Adrenal gland (tissue), 12 donors: ENCODE measurements around the gene PRPS1L1. TPM values are rescaled to one million over a fixed set of nuclear protein-coding genes. Genes with fewer than 3 reads are reported as not detected.

Experiments used
- DNase-seq, 7 donors: peaks; one replicate each; pipeline ENCODE4 v3.0.0-alpha.2; 2019 to 2020
- H3K27ac ChIP-seq, 5 donors: fragments of 200-600 bp; sonication (generic) in 4 of 5; 1 replicate in 3 of 5; 2 replicates in 2 of 5; pipeline versions ENCODE4 v1.5.1 to v1.8.0; 2016 to 2020; ENCODE audit warnings: mild to moderate bottlenecking in 1 of 5
- H3K27me3 ChIP-seq: fragments of 200-600 bp; 2 replicates; pipeline ENCODE4 v1.8.0; 2021
- H3K36me3 ChIP-seq, 2 donors: fragments of 200-600 bp; replicated peaks in 1 of 2; 1 replicate in 1 of 2; 2 replicates in 1 of 2; pipeline versions ENCODE4 v1.5.1 to v1.8.0; 2018 to 2022
- H3K4me1 ChIP-seq, 2 donors: fragments of 200-600 bp; replicated peaks in 1 of 2; 1 replicate in 1 of 2; 2 replicates in 1 of 2; pipeline versions ENCODE4 v1.5.1 to v1.8.0; 2018 to 2021
- H3K4me3 ChIP-seq, 4 donors: fragments of 200-600 bp; sonication (generic) in 3 of 4; one replicate each; pipeline ENCODE4 v1.5.1; 2016 to 2018
- H3K9me3 ChIP-seq, 3 donors: fragments of 200-600 bp; sonication (generic) in 1 of 3; replicated peaks in 1 of 3; 1 replicate in 2 of 3; 2 replicates in 1 of 3; pipeline versions ENCODE4 v1.5.1 to v1.8.0; 2016 to 2021
- CTCF ChIP-seq, 6 experiments: fragments of 450-650 bp in 4 of 6; fragments of 200-600 bp in 2 of 6; sonication (generic) in 1 of 6; IDR thresholded peaks; 1 replicate in 5 of 6; 2 replicates in 1 of 6; pipeline versions ENCODE4 v1.5.1 to v1.8.0; 2016 to 2021; ENCODE audit warnings: antibody characterized with exemption in 6 of 6, mild to moderate bottlenecking in 2 of 6, moderate library complexity in 1 of 6
- POLR2A ChIP-seq, 2 donors: fragments of 450-650 bp; IDR thresholded peaks; one replicate each; pipeline ENCODE4 v1.6.1; 2017; ENCODE audit warnings: antibody characterized with exemption in 2 of 2, mild to moderate bottlenecking in 2 of 2, moderate library complexity in 1 of 2
- WGBS, 4 donors: extraction: QIAGEN DNeasy Blood & Tissue Kit in 2 of 4; methylation state at CpG; one replicate each; pipeline versions ENCODE4 v1.1.5 to v1.1.7; 2013 to 2017; 5-methylcytosine and 5-hydroxymethylcytosine counted together
- intact Hi-C, 2 donors: fragments of 100-400 bp; cut with DNase I; formaldehyde crosslinking; loops; one replicate each; pipeline versions ENCODE4 v1.14.1 to v1.15.0; 2022 to 2023
- polyA plus RNA-seq, 3 donors: library from polyadenylated mRNA; stranded (reverse); fragments of 200-250 nt in 2 of 3; fragments of 350-450 nt in 1 of 3; fragmentation: Illumina TruSeq in 1 of 3; extraction: RNeasy Lipid Tissue Mini Kit (QIAGEN cat#74804) in 1 of 3; gene quantifications; one replicate each; pipeline ENCODE4 v1.2.3, GENCODE V29; 2013 to 2014
- total RNA-seq, 9 donors: library from RNA; depleted of rRNA in 4 of 9; stranded (reverse); fragments of >200 nt in 4 of 9; fragments of 120-200 nt in 1 of 9; fragmentation: NEBNext Ultra II Directional in 1 of 9; extraction: Animal tissue kit (Norgen Biotek cat#: 25700) in 1 of 9; gene quantifications; one replicate each; pipeline versions ENCODE4 v1.1.0 to v1.2.4, GENCODE V29; 2013 to 2023
- donor health status: healthy with polysubstance abuse.
- donor health status: Bipolar disorder and iron deficiency.
- donor health status: DM: yes; HTN: yes; CAD: no.
- donor health status: DM: no; HTN: no; CAD: no.
- donor health status: DM: no; HTN: no; CAD: no.
- donor health status: DM: yes; HTN: yes; CAD: no.

PRPS1L1 gene
- total and polyA plus RNA-seq, 12 donors = not detected

GRCh38 chr7:18049262-18049661, 21.6 kb upstream of the PRPS1L1 start:
- no peaks in the 10 kb centered on the region for H3K36me3 ChIP-seq
- no peak for TF ChIP-seq CTCF (IDR thresholded peaks at IDR 0.05)
- H3K27ac ChIP-seq = no peak overlapping the region
- no peaks in the 10 kb centered on the region for H3K9me3 ChIP-seq
- H3K4me3 ChIP-seq = no peak overlapping the region
- intact Hi-C loops = no loop called here
- no peaks in the 10 kb centered on the region for H3K4me1 ChIP-seq
- H3K27me3 ChIP-seq = no peaks in the 10 kb centered on the region
- 60 to 89% (median 74%) methylated on average over 4 of the region's 4 CpGs for WGBS, 4 donors
- no peak for DNase-seq

GRCh38 chr7:18046601-18047000, 19.0 kb upstream of the PRPS1L1 start:
- Histone ChIP-seq H3K27me3 (no peaks in the 10 kb centered on the region), H3K9me3 (no peaks in the 10 kb centered on the region), H3K27ac (no peak overlapping the region), H3K4me3 (no peak overlapping the region), H3K4me1 (no peaks in the 10 kb centered on the region), H3K36me3 (no peaks in the 10 kb centered on the region)
- no peak for DNase-seq
- intact Hi-C loops = no loop called here
- 60 to 73% (median 67%) methylated on average over 1 of the region's 1 CpG for WGBS, 4 donors
- TF ChIP-seq CTCF (IDR thresholded peaks at IDR 0.05) (no peak), POLR2A (IDR thresholded peaks at IDR 0.05) (no peak)

- Histone ChIP-seq H3K36me3 (no peaks in the 10 kb centered on the region), H3K27ac (no peak overlapping the region), H3K4me3 (no peak overlapping the region), H3K4me1 (no peaks in the 10 kb centered on the region), H3K27me3 (no peaks in the 10 kb centered on the region), H3K9me3 (no peaks in the 10 kb centered on the region)
- TF ChIP-seq CTCF (IDR thresholded peaks at IDR 0.05) = no peak
- no peak for TF ChIP-seq POLR2A (IDR thresholded peaks at IDR 0.05)
- no peak for DNase-seq
- WGBS, 4 donors = 64 to 81% (median 73%) methylated on average over 3 of the region's 3 CpGs
- intact Hi-C loops = no loop called here
Measured at GRCh38 chr7:18045171-18045570, 17.5 kb upstream of the PRPS1L1 start.

- no peak overlapping the region for H3K4me3 ChIP-seq
- no peak overlapping the region for H3K27ac ChIP-seq
- no peaks in the 10 kb centered on the region for H3K27me3 ChIP-seq
- H3K4me1 ChIP-seq = no peaks in the 10 kb centered on the region
- no peak for TF ChIP-seq CTCF (IDR thresholded peaks at IDR 0.05)
- no peak for TF ChIP-seq POLR2A (IDR thresholded peaks at IDR 0.05)
- no peaks in the 10 kb centered on the region for H3K9me3 ChIP-seq
- no peaks in the 10 kb centered on the region for H3K36me3 ChIP-seq
- no peak for DNase-seq
- intact Hi-C loops = no loop called here
Measured at GRCh38 chr7:18041191-18041590, 13.5 kb upstream of the PRPS1L1 start.
